Activated naive CD4-positive, alpha-beta T cell treated with Interleukin-2 at 50 U/mL for 16 hours (primary cell): ENCODE measurements around the gene VASP.
A peak's percentile ranks its signal among the peaks of the same experiment; 100 is the strongest.

Source experiments
- DNase-seq: peaks from one replicate; pipeline ENCODE4 v3.0.0-alpha.2; 2020

Gene VASP

DNA sequence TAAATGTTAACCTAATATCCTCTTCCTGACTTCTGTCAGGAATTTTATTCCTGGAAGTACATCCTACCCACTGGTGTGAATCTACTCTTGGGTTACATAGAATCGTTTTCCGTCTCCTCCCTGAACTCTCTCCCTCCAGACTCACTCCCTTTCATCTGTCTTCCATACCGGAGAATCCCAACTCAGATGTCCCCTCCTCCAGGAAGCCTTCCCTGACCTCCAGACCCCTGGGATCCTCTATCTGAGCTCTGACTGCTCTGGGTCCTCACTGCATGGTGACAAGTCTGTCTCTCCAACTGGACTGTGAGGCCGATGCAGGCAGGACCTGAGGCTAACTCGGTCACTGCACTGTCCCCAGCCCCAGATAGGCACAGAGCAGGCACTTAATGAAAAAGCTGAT lies 52.8 kb downstream of the VASP start:
- no peak for DNase-seq

DNA sequence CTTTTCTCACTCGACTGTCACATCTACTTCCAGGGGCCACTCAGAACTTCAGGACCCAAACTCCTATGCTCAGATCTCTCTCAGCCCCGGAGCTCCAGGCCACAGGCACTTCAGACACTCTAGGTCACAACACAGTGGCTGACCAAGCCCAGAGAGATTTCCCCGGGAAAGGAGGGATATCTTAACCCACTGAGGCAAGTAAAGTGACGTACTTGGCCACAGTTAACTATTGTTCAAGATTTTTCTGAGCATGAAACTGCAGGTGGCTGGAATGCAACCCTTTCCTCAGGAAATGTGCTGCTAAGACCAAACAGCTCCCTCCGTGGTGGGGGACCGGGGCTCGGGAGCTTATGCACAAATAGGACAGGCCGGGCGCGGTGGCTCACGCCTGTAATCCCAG lies 53.4 kb downstream of the VASP start:
- no peak for DNase-seq

DNA sequence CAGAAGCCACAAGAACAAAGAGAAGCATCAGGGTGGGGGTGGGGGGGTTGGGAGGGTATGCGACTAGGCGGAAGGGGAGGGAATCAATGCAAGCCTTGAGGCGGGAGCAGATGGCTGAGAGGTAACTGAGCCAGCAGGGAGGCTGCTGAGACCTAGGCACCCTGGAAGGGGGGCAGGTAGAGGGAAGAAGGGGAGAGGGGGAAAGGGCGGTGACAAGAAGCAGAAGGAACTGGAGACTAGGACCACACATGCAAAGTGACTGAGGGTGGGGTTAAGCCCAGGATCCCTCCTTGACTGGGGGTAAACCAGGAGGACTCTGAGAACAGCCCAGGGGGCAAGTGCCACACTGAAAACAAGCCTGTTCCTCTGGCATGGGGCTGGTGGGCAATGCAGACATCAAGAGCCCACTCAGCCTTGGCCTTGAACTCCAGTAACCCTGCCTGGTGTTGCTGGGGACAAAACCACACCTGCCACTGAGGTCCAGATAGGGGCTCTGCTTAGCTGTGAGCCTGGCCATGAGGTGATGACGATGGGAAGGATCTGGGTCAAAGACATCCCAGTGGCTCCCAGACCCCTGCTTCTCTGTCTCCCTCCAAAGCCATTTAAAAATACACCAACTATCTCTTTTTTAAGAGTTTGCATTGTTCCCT lies 57.0 kb downstream of the VASP start:
- DNase-seq, result no peak

DNA sequence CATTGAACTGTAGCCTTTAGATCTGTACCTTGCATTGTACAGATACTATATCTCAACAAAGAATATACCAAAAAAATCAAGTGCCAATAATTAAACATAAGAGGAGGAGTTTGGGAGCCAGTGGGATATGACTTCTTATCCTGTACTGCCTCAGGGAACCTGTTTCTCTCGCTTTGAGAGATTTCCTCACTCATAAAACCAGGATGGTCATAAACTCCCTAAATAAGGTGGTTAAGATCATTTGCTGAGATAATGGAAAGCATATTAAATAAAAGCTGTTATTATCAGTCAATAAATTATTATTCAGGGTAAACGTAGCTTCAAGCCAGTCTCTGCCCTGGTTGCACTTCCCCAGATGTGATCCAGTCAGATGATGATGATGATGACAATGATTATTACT lies 60.3 kb downstream of the VASP start:
- DNase-seq, result no peak

DNA sequence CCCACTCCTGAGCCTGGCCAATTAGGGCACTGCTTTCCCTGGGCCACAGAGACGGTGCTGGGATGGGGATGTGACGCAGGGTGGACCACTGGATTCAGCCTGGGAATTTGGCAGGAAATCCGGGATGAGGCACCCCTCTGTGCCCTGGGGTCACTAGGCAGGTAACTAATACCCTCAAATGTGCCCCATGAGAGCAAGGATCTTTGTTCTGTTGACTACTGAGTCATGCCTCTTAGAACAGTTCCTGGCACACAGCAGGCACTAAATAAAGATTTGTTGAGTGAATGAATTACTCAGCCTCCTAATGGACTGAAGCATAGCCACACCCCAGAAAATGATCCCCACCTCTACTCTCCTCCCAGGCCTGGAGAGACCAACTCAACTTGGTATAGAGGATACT lies 61.5 kb downstream of the VASP start:
- no peak for DNase-seq

DNA sequence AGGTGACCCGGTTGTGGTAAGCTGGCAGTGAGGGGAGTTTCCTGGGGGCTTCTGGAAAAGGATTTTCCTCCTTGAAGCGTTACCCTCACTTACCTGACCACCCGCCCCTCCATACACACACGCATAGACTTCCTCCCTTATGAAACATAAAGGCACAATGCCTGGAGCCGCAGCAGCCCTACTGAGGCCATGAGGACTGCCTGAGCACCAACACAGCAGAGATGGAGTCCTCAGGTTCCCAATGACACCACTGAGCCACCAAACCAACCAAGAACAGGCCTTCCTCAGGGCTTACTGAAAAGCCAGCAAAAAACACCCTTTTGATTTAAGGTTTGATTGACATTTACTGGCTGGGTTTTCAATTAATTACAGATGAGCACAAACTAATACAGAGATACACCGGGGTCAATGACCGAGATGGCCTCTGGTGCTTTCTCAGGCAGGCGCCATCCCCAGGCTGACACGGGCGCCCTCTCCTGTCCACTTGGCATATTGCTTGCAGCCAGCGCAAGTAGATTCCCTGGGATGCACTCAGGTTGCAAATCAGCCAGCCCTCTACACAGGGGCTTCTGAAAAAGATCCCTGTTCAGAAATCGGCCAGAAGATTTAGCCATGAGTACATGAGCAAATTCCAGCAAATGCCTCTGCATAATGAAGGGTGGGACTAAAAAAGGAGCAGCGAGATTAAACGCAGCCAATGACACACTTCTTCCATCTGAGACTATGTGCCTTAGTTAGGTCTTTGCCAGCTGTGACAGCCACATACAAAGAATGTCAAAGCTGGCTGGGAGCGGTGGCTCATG lies 62.5 kb downstream of the VASP start:
- peak; percentile 59 for DNase-seq

DNA sequence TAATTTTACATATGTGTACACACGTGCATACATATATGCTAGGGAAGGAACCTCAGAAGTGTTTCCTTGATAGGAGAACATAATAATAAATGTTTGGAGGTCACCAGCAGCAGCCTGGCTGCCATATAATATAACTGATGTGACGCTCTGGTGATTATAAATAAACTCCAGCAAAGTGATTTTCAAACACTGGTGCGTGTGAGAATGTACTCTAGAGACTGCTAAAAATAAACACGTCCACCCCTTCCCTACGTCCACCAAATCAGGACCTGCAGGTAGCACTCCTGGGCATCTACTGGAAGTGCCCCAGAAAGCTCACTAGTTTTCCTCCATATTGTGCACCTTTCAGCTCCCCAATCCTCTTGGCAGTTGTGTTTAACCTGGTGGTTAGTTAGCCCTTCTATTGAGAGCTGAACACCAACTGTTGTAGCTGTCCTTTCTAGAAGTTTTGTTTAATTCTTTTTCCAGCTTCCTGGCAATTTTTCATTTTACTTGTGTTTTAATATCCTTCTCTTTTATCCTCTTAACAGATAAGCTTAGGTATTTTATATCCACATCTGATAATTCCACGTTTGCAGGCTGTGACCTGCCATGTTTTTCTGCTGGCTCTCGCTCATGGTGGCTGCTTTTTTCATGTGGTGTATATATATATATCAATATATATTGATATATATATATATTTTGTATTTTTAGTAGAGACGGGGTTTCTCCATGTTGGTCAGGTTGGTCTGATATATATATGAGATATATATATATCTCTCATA lies 64.4 kb downstream of the VASP start:
- no peak for DNase-seq

DNA sequence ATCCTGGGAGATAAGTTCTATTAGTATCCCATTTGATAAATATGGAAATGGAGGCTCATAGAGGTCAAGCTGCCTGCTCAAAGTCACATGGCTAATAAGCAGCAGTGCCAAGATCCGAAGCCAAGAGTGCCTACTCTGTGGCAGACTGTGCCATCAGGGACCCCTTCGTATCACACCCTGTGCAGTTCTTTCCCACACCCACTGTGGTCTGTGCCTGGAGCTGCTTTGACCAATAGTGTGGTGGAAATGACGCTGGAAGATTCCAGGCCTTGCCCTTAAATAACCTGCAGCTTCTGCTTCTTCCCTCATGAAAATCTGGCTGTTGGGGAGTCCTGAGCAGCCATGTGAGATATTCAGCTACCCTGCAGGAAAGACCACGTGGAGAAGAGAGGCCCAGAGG lies 67.2 kb downstream of the VASP start:
- DNase-seq, result no peak

DNA sequence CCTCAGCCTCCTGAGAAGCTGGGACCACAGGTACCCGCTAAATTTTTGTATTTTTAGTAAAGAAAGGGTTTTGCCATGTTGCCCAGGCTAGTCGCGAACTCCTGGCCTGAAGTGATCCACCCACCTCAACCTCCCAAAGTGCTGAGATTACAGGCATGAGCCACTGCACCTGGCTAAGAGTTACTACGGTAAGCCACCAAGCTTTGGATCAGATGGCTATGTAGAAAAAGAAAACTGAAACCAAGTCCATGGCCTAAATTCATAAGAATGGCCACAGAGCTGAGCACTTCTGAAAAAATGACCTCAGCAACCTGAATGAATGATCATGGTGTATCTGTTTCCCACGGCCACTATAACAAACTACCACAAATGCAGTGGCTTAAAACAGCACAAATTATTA lies 67.9 kb downstream of the VASP start:
- DNase-seq, result no peak
